Stimulated activated CD4-positive, alpha-beta T cell treated with anti-CD3 and anti-CD28 coated beads, Interleukin-4, amount 100 ng/mL, for 48 hours (primary cell): ENCODE results near the gene C20orf173.
"Not testable (repeated sequence)": the region's sequence is repeated elsewhere in the genome, so short reads cannot be mapped to it uniquely, and the experiment has no call there.

Source experiments
- DNase-seq, 2 donors: peaks; one replicate each; pipeline ENCODE4 v3.0.0-alpha.2; 2020; ENCODE audit warnings: low read depth in 2 of 2

The C20orf173 gene, protein sequence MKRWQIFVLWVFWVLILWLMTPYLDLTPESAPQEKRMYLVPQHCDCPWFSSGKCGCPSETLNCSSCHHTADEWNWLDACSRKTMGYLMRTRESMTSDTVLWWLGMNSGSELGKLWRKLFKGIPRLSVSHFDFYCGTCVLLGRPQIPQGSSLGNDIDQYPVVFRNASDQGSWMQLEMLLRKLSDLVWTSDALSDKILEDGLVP

DNA sequence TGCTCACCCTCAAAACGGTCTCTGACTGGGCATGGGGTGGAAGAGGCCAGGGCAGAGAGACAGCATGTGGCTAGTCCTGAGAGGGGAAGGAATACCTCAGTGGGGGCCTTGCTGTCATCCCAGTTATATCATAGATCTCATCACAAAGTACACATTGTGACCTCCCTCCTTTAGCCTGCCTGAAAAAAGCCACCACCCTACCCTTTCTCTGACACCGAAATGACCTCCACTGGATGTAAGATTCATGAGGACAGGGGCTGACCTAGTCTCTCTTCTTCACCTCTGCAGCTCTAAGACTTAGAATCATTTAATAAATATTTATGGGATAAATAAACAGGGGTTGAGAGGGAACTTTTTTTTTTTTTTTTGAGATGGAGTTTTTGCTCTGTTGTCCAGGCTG lies at the start of gene C20orf173:
TSS of gene C20orf173 (minus strand) at position 101 of the 400 bp plus-strand sequence. CDS start 279 bp downstream, outside the sequence.
- no peak for DNase-seq

DNA sequence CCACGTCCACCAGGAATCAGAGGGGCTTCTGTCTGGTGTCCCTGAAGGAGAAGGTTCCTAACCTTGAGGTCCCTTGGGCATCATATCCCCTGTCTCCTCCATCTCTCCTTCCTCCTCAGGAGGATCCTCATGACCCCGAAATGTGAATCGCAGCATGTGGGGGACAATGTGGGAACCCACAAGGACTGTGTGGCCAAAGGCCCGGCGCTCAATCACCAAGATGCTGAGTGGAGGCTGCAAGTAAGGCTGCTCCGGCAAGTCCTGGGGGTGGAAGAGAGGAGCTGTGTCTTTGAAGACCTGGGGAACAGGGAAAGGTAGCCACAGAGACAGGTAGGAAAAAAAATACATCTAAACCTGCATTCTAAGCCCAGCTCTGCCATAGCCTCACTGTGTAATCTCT lies 49.7 kb upstream of the C20orf173 start:
- DNase-seq: no peak

GRCh38 chr20:35578469-35578868 lies 49.0 kb upstream of the C20orf173 start:
- DNase-seq: no peak

DNA sequence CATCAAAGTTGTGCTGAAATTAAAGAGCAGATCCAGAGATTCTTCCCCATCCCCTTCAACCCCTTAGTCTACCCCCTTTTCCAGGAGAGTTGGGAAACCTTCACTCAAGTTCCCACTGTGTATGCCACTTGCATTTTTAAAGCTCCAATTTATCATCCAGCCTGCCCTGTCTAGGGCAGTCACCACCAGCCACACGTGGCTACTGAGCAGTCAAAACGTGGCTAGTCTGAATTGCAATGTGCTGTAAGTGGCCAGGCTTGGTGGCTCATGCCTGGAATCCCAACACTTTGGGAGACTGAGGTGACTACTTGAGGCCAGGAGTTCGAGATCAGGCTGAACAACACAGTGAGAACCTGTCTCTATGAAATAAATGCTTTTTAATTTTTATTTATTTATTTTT lies 47.4 kb upstream of the C20orf173 start:
- DNase-seq: no peak

GRCh38 chr20:35575958-35576357 lies 46.5 kb upstream of the C20orf173 start:
- DNase-seq: no peak

GRCh38 chr20:35572838-35573237 lies 43.4 kb upstream of the C20orf173 start:
- no peak for DNase-seq

DNA sequence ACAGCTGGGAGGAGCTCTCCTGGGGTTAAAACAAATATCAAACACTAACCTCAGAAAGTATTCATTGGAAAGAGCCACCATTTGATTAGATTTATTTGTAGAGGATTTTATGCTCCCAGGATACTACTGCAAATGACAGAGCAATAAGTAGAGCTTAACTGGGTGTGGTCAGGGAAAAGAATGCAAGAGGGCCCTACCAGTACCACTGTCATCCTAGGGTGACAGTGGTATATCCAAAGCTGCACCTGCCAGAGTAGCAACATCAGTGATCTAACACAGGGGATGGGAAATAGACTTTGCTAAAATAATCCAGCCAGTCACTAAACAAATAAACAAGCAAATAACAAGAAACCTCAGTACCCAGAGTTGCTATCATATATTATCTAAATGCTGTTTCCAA lies 42.1 kb upstream of the C20orf173 start:
- no peak for DNase-seq

DNA sequence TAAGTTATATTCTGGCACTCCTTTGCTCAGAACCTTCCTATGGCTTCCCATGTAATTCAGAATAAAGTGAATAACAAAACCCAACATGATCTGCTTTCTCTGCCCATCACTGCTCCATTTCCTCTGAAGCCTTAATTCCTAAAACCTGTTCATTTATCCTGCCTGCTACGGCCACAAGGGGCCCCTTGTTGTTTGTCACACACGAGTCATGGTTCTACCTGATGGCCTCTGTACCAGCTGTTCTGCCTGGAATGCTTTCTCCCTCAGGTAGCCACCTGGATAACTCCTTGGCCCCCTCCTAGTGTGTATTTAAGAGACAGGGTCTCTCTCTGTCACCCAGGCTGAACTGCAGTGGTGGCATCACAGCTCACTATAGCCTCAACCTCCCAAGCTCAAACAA lies 39.2 kb upstream of the C20orf173 start:
- no peak for DNase-seq

DNA sequence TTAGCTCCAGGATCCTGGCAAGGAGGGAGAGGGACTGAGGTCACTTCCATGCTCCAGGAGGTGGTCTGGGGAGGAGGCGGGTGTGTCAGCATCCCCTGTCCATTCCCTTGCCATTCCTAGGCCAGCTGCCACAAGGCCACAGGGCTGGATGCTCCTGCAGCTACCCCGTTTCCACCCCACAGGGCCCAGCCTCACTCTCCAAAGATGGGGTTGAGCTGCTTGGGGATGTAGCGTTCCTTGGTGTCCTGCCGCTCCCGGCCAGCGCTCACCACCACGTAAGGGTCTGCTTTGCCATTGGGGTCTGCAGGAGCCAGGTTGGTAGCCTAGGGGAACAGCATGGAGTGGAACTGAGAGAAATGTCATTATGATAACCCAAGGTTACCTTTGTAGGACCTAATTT lies 35.5 kb upstream of the C20orf173 start:
- DNase-seq: no peak

GRCh38 chr20:35563834-35564233 lies 34.4 kb upstream of the C20orf173 start:
- no peak for DNase-seq

GRCh38 chr20:35562541-35563110 lies 33.2 kb upstream of the C20orf173 start:
- DNase-seq: no peak

- no peak for DNase-seq
Observed at GRCh38 chr20:35561671-35562070, 32.2 kb upstream of the C20orf173 start.

DNA sequence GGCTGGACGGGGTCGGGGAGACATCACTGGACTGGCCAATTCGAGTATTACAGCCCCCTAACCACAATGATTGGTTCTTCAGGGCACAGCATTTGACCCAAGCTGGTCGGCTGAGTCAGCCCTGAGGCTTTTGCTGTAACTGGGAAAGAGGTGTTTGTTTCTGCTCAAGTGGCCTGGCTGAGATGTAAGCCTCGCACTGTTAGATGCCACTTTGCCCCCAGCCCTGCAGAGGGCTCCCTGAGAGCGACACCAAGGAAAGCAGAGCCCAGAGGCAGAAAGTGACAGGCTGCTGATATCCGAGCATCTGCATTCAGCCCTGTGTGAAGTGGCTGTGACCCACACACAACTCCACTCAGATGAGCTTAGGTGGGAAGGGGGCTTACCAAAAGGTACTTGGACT lies 31.8 kb upstream of the C20orf173 start:
- no peak for DNase-seq

DNA sequence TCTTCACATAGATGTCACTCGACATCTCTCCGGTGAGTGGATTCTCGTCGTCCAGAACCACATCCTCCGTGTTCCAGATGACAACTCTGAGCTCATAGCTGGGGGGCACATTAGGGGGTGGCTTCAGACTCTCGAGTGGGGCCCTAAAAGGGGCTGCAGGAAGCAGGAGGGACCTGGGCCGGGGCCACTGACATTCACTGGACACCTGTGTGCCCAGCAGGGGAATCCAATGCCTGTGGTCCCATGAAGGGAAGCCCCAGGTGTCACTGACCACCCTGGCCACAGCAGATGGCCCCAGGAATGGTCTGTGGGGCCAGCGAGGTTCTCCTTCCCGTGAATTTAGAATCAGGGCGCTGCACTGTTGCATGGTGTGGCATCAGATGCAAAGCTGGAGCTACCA lies 31.1 kb upstream of the C20orf173 start:
- DNase-seq: no peak

- DNase-seq: no peak
Observed at GRCh38 chr20:35560105-35560511, 30.7 kb upstream of the C20orf173 start.

- no peak for DNase-seq
Observed at GRCh38 chr20:35559042-35559693, 29.7 kb upstream of the C20orf173 start.

GRCh38 chr20:35558451-35558850 lies 29.0 kb upstream of the C20orf173 start:
- no peak for DNase-seq

DNA sequence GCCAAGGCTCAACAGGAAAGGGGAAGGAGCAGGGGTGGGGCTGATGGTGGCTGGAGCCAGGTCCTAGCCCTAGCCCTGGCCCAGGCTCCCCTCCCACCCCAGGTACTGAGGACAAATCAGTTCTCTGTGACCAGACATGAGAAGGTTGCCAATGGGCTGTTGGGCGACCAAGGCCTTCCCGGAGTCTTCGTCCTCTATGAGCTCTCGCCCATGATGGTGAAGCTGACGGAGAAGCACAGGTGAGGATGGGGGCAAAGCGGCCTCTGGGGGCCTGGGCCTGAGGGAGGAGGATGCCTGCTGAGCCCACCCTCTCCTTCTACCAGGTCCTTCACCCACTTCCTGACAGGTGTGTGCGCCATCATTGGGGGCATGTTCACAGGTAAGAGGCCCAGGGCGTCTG lies 27.4 kb upstream of the C20orf173 start:
- no peak for DNase-seq

DNA sequence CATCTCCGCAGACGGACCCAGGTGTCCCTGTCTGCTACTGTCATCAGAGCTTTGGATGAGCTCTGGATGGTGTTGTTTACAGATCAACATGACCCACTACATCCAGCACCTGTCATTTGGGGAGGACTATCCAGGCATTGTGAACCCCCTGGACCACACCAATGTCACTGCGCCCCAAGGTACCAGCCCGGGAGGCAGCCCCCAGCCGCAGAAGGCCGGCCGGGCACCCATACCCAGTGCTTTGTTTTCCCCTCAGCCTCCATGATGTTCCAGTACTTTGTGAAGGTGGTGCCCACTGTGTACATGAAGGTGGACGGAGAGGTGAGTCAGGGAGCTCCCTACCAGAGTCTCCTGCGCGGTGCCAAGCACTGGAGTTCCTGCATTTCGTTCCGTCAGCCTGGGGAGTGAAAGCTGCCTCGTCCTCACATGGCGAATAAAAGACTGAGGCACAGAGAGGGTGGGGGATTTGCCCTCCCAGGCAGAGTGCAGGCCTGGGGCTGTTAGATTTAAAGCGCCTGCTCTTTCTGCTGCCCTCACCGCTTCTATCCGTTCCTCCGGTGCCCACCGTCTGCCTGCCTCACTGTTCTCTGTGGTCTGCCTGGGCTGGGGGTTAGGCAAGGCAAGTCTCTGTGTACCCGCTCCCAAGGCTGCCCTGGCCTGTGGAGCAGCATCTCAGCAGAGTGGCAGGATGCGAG lies 26.6 kb upstream of the C20orf173 start:
- no peak for DNase-seq

DNA sequence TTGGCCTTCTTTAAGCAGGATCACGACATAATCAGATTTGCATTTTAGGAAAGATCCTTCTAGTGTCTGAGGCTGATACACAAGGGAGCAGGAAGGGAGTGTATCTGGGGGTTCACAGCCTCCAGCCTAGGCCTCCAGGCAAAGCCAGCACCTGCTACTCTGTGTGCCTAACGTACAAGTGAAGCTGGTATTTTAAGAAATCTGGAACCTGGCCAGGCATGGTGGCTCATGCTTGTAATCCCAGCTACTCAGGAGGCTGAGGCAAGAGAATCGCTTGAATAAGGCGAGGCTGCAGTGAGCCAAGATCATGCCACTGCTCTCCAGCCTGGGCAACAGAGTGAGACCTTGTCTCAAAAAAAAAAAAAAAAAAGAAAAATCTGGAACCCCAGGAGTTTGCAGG lies 26.0 kb upstream of the C20orf173 start:
- not testable (repeated sequence) for DNase-seq

- no peak for DNase-seq
Observed at GRCh38 chr20:35552914-35553313, 23.5 kb upstream of the C20orf173 start.

- no peak for DNase-seq
Observed at GRCh38 chr20:35551503-35551902, 22.1 kb upstream of the C20orf173 start.

DNA sequence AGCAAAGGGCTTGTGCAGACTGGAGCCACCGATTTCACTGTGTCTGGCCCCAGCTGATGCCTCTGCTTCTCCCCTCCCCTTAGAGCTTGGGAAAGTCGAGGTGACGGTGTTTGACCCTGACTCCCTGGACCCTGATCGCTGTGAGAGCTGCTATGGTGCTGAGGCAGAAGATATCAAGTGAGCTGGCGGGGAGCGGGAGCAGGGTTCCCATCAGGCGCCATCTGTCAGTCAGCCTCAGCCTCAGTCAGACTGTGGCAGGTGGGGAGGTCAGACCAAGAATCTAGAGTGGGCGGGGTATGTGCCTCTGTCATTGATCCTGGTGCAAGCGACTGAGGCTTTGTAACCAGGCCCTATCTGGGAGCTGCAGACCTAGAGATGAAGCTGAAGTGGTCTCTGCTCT lies 17.9 kb upstream of the C20orf173 start:
- DNase-seq: no peak
